ENCODE measurements around the gene VTCN1. TPM values are rescaled to one million over a fixed set of nuclear protein-coding genes. Genes with fewer than 3 reads are reported as not detected.

Gene VTCN1
- total RNA-seq, 1 donor from 2014 or later = 0.29 TPM

DNA sequence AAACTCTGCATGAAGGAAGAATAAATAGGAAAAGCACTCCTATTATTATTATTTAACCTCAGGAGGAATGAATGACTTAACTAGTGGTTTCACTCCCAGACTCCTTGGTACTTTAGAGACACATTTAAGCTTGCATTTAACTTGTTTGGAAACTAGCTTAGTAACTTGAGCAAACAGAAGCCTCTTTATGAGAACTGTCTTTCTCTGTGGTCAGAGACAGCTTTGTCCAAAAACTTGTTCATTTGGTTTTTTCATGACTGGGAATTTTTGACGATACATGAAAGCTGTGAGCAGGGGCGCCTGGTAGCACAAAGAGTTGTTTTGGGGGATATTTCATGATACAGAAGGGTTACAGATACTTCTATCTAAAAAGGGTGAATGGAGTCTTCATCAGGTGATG is 33.6 kb upstream of the VTCN1 start:
- no peak for DNase-seq (ENCODE audit: low read depth)
- TF ChIP-seq, protein P1, sequence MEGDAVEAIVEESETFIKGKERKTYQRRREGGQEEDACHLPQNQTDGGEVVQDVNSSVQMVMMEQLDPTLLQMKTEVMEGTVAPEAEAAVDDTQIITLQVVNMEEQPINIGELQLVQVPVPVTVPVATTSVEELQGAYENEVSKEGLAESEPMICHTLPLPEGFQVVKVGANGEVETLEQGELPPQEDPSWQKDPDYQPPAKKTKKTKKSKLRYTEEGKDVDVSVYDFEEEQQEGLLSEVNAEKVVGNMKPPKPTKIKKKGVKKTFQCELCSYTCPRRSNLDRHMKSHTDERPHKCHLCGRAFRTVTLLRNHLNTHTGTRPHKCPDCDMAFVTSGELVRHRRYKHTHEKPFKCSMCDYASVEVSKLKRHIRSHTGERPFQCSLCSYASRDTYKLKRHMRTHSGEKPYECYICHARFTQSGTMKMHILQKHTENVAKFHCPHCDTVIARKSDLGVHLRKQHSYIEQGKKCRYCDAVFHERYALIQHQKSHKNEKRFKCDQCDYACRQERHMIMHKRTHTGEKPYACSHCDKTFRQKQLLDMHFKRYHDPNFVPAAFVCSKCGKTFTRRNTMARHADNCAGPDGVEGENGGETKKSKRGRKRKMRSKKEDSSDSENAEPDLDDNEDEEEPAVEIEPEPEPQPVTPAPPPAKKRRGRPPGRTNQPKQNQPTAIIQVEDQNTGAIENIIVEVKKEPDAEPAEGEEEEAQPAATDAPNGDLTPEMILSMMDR (IDR thresholded peaks at IDR 0.05; ENCODE audit: insufficient read depth, low read length, poor library complexity, severe bottlenecking) = no peak
- H3K36me3 ChIP-seq (ENCODE audit: control insufficient read depth, insufficient read depth, low read length) = no peaks in the 10 kb centered on the region
- H3K4me3 ChIP-seq (ENCODE audit: low read depth, low read length) = no peak overlapping the region
- no peaks in the 10 kb centered on the region for H3K27me3 ChIP-seq (ENCODE audit: control insufficient read depth, insufficient read depth, low read length)

- no peak overlapping the region for H3K4me3 ChIP-seq (ENCODE audit: low read depth, low read length)
- H3K27me3 ChIP-seq (ENCODE audit: control insufficient read depth, insufficient read depth, low read length) = no peaks in the 10 kb centered on the region
- DNase-seq (ENCODE audit: low read depth) = no peak
- no peaks in the 10 kb centered on the region for H3K36me3 ChIP-seq (ENCODE audit: control insufficient read depth, insufficient read depth, low read length)
- TF ChIP-seq, protein P1 (IDR thresholded peaks at IDR 0.05; ENCODE audit: insufficient read depth, low read length, poor library complexity, severe bottlenecking) = no peak
Measured at GRCh38 chr1:117241512-117241911, 30.8 kb upstream of the VTCN1 start.

GRCh38 chr1:117240547-117240946 is 29.8 kb upstream of the VTCN1 start:
- no peak for DNase-seq (ENCODE audit: low read depth)
- TF ChIP-seq, protein P1 (IDR thresholded peaks at IDR 0.05; ENCODE audit: insufficient read depth, low read length, poor library complexity, severe bottlenecking) = no peak
- Histone ChIP-seq H3K36me3 (ENCODE audit: control insufficient read depth, insufficient read depth, low read length) (no peaks in the 10 kb centered on the region), H3K4me3 (ENCODE audit: low read depth, low read length) (no peak overlapping the region), H3K27me3 (ENCODE audit: control insufficient read depth, insufficient read depth, low read length) (no peaks in the 10 kb centered on the region)

GRCh38 chr1:117239467-117239866 is 28.7 kb upstream of the VTCN1 start:
- DNase-seq (ENCODE audit: low read depth) = no peak
- H3K27me3 ChIP-seq (ENCODE audit: control insufficient read depth, insufficient read depth, low read length) = no peaks in the 10 kb centered on the region
- TF ChIP-seq, protein P1 (IDR thresholded peaks at IDR 0.05; ENCODE audit: insufficient read depth, low read length, poor library complexity, severe bottlenecking) = no peak

DNA sequence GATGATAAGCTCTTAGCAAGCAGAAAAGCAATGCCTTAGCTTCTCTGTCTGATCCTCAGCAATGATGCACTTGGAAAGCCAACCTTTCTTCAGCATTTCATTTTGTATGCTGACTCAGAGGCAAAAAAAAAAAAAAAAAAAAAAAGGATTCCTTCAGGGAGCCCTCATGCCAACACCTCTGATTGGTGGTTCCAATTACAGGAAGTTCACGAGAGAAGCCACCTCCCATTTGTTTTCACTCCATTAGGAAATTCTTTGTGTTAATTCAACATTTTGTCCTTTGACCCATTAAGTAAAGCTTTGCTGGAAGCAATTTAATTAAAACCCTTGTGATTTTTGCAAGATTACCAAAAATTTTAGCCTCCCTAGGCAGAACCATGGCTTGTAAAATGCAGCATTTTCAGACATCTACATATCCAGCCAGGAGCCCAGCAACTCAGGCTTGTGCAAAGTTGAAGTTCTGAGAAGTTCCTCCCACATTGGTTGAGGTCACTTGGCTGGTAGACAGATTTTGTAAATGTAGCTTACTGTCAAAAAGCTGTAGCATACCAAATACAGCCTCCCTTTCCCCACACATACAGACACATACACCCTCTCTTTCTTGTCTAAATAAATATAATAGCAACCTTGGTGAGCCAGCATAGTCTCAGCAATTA is 27.1 kb upstream of the VTCN1 start:
- H3K27me3 ChIP-seq (ENCODE audit: control insufficient read depth, insufficient read depth, low read length) = no peaks in the 10 kb centered on the region
- TF ChIP-seq, protein P1 (IDR thresholded peaks at IDR 0.05; ENCODE audit: insufficient read depth, low read length, poor library complexity, severe bottlenecking) = no peak
- no peak for DNase-seq (ENCODE audit: low read depth)

More at GRCh38 chr1:117239467-117239866, 28.7 kb upstream of the VTCN1 start:
- H3K36me3 ChIP-seq (ENCODE audit: control insufficient read depth, insufficient read depth, low read length) = no peaks in the 10 kb centered on the region
- H3K4me3 ChIP-seq (ENCODE audit: low read depth, low read length) = no peak overlapping the region

More for the DNA sequence above, 27.1 kb upstream of the VTCN1 start:
- no peak overlapping the region for H3K4me3 ChIP-seq (ENCODE audit: low read depth, low read length)
- H3K36me3 ChIP-seq (ENCODE audit: control insufficient read depth, insufficient read depth, low read length) = no peaks in the 10 kb centered on the region
